Common myeloid progenitor, CD34-positive (primary cell): ENCODE data around the gene BCCIP. TPM values are rescaled to one million over a fixed set of nuclear protein-coding genes. Genes with fewer than 3 reads are reported as not detected.

Experiments
- CTCF ChIA-PET: fragments of 350-600 bp; sonication (Branson Sonifier 250); formaldehyde crosslinking; loops from one replicate; lab custom pipeline; 2021; ENCODE audit warnings: antibody characterized with exemption; lab: Charles Lee
- POLR2A ChIA-PET: fragments of 350-600 bp; sonication (Branson Sonifier 250); formaldehyde crosslinking; loops from one replicate; lab custom pipeline; 2021; ENCODE audit warnings: antibody characterized with exemption; lab: Charles Lee
- DNase-seq, 3 donors: peaks; one replicate each; pipeline versions ENCODE4 v3.0.0 to v3.0.0-alpha.2; 2013
- H3K27ac ChIP-seq, 2 experiments: 1 replicate in 1 of 2; 2 replicates in 1 of 2; pipeline ENCODE4 v1.7.0; 2013; ENCODE audit warnings: inconsistent platforms in 2 of 2, low read length in 2 of 2, mild to moderate bottlenecking in 2 of 2, low read depth in 1 of 2, moderate library complexity in 1 of 2; ENCODE audit not compliant: severe bottlenecking in 2 of 2, insufficient read depth in 1 of 2, poor library complexity in 1 of 2
- H3K27me3 ChIP-seq, 5 experiments: replicated peaks in 2 of 5; 1 replicate in 3 of 5; 2 replicates in 2 of 5; pipeline versions ENCODE4 v1.6.1 to v1.7.0; 2013; ENCODE audit warnings: low read length in 4 of 5, mild to moderate bottlenecking in 2 of 5, moderate library complexity in 2 of 5, inconsistent platforms in 1 of 5; ENCODE audit not compliant: insufficient read depth in 5 of 5, control insufficient read depth in 4 of 5
- H3K36me3 ChIP-seq, 4 experiments: 1 replicate in 2 of 4; 2 replicates in 2 of 4; pipeline versions ENCODE4 v1.6.1 to v1.7.0; 2013; ENCODE audit warnings: low read length in 3 of 4, control low read depth in 1 of 4, mild to moderate bottlenecking in 1 of 4; ENCODE audit not compliant: control insufficient read depth in 4 of 4, insufficient read depth in 4 of 4
- H3K4me1 ChIP-seq, 4 experiments: 1 replicate in 3 of 4; 2 replicates in 1 of 4; pipeline versions ENCODE4 v1.6.1 to v1.7.1; 2013; ENCODE audit warnings: low read length in 3 of 4, mild to moderate bottlenecking in 3 of 4, control low read depth in 1 of 4, inconsistent platforms in 1 of 4, moderate library complexity in 1 of 4; ENCODE audit not compliant: control insufficient read depth in 4 of 4, insufficient read depth in 4 of 4; ENCODE audit errors: control extremely low read depth in 1 of 4
- H3K4me3 ChIP-seq, 7 experiments: 1 replicate in 4 of 7; 2 replicates in 3 of 7; pipeline versions ENCODE4 v1.5.1 to v1.7.0; 2013; ENCODE audit warnings: mild to moderate bottlenecking in 7 of 7, low read length in 6 of 7, moderate library complexity in 6 of 7, inconsistent platforms in 2 of 7, low read depth in 2 of 7, control low read depth in 1 of 7; ENCODE audit not compliant: insufficient read depth in 4 of 7, control insufficient read depth in 1 of 7; ENCODE audit errors: extremely low read depth in 1 of 7
- H3K9me3 ChIP-seq, 5 experiments: 1 replicate in 4 of 5; 2 replicates in 1 of 5; pipeline versions ENCODE4 v1.6.1 to v1.7.1; 2013; ENCODE audit warnings: low read length in 4 of 5, mild to moderate bottlenecking in 2 of 5, inconsistent platforms in 1 of 5, low read depth in 1 of 5, moderate library complexity in 1 of 5; ENCODE audit not compliant: control insufficient read depth in 4 of 5, insufficient read depth in 2 of 5; ENCODE audit errors: control extremely low read depth in 1 of 5
- WGBS: methylation state at CpG from one replicate; pipeline ENCODE4 v1.1.5; 2013; ENCODE audit not compliant: insufficient coverage; 5-methylcytosine and 5-hydroxymethylcytosine counted together
- polyA plus RNA-seq: library from polyadenylated mRNA; unstranded; fragments of 120-200 nt; gene quantifications from one replicate; pipeline ENCODE4 v1.2.1, GENCODE V29; 2013

BCCIP gene
- polyA plus RNA-seq, result 62.2 TPM

DNA sequence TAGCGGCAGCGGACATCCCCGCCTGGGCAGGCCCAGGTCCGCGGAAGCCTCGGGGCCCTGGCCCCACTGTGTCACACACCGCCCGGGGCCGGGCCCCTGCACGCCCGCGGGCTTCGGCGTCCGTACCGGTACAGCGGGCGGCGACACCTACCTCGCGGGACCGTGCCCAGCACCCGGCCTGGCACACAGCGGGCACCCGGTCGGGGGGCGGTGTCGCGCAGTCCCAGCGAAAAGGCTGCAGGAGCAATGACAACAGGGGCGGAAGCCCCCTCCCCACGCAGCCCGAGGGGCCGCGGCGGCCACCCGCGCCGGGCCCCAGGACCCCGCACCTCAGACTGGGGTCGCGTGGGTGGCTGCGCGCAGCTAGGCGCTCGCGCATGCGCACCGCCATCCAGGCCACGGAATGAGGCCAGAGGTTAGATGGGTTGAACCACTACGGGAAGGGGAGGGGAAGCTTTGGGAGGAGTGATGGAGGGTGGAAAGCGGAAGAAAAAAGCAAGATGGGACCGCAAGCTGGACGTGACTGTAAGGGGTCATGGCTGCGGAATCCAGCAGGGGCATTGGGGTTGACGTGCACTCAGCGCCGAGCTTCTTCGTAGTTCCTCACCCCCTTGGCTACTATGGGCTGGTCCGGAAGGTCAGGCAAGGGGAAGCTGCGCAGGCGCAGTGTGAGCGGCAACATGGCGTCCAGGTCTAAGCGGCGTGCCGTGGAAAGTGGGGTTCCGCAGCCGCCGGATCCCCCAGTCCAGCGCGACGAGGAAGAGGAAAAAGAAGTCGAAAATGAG is at the start of gene BCCIP, which contains the start of gene UROS:
BCCIP (plus strand) TSS at position 669 of the 785 bp plus-strand sequence; CDS start at position 681, 12 bp downstream.
UROS (minus strand) TSS at position 381 of the 785 bp plus-strand sequence. CDS start 6,759 bp downstream, outside the sequence.
- H3K27ac ChIP-seq, result peak within 1 kb of the TSS; percentile 96 to 99
- POLR2A ChIA-PET, result no interaction called here
- WGBS, result 0% methylated on average over 74 of the region's 74 CpGs
- no peaks in the 10 kb centered on the region for H3K9me3 ChIP-seq
- no peaks in the 10 kb centered on the region for H3K27me3 ChIP-seq
- CTCF ChIA-PET, result interaction anchor here (1.5 kb wide), 1 partner anchor 8 kb away, joined by 6 read pairs; no protein-coding TSS in a partner anchor
- peak within 1 kb of the TSS; percentile 94 to 100 (median 98) for H3K4me3 ChIP-seq
- peak; percentile 92 to 96 (median 95) for DNase-seq
- H3K4me1 ChIP-seq, result peaks cover 9 to 28% (median 20%) of the 10 kb centered on the region in 4 experiments
- H3K36me3 ChIP-seq, result peaks cover 4 to 23% (median 10%) of the 10 kb centered on the region in 4 experiments

DNA sequence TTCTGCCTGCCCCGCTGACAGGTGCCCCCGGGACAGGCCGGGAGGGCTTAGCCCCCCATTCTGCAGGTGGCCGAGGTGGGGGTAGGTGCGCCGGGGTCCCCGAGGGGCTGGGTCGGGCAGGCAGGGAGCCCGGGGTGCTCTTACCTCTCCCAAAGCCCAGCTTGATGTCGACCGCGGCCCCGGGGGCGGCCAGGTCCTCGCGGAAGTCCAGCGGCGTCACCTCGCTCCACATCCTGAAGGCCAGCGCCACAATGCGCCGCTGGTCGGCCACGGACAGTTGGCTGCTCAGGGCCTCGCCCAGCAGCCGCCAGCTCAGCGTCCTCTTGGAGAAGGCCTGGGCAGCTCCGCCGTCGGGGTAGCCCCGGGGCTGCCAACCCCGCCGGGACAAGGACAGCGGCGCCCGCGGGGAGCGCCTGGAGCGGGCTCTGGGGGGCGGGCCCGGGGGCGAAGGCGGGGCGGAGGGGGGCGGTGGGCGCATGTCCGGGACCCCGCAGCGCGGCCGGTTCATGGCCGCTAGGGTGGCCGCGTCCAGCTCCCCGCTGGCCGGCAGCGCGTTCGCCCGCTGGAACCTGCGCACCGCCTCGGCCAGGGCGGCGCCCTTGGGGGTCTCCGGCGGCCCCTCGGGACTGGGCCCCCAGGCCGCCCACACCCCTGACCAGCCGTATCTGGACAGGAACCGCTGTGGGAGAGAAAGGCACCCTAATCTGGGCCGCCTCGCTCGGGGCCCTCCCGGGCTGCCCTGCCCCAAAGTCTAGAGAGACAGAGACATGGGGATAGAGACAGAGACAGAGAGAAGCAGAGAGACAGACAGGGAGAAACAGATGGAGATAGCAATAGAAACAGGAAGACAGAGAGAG is 49.4 kb upstream of the BCCIP start:
- DNase-seq, result no peak
- POLR2A ChIA-PET, result no interaction called here

DNA sequence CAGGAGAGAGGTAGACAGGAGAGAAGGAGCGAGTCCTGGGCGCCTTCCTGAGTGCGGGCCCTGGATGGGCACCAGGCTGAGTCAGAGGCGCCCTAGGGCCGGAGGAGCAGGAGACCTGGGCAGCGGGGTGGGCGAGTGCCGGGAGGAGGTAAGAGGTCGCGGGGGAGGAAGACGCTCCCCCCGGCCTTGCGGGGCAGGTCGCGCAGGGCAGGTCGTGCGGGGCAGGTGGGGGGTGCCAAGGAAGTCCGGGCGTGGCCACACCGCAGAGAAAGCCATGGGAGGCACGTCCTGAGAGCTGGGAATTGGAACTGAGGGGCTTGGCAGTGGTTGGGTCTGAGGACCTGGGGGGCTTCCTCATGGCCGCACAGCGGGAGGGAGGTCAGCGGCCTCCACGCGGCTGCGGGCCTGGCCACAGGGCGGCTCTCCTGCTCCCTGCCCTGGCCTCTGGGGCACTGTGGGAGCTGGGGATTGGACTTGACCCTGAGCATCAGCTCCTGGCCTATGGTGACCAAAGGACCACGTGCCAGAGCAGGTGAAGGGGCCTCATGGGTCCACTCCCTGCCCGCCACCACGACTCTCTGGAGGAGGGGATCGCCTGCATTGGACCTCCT is 48.7 kb upstream of the BCCIP start:
- Histone ChIP-seq H3K9me3 (peaks cover 0 to 1% (median 0%) of the 10 kb centered on the region in 5 experiments), H3K4me1 (no peaks in the 10 kb centered on the region), H3K4me3 (no peak overlapping the region), H3K27ac (no peak overlapping the region), H3K36me3 (no peaks in the 10 kb centered on the region), H3K27me3 (peaks cover 0 to 29% (median 0%) of the 10 kb centered on the region in 5 experiments)
- ChIA-PET POLR2A (no interaction called here), CTCF (no interaction called here)
- WGBS, result 90% methylated on average over 24 of the region's 32 CpGs
- no peak for DNase-seq

More for the DNA sequence above, 49.4 kb upstream of the BCCIP start:
- Histone ChIP-seq H3K4me3 (no peak overlapping the region), H3K27ac (no peak overlapping the region), H3K27me3 (peaks cover 0 to 29% (median 0%) of the 10 kb centered on the region in 5 experiments), H3K9me3 (no peaks in the 10 kb centered on the region), H3K4me1 (no peaks in the 10 kb centered on the region), H3K36me3 (peaks cover 0 to 6% (median 0%) of the 10 kb centered on the region in 4 experiments)
- 56% methylated on average over 59 of the region's 75 CpGs for WGBS
- CTCF ChIA-PET, result no interaction called here

DNA sequence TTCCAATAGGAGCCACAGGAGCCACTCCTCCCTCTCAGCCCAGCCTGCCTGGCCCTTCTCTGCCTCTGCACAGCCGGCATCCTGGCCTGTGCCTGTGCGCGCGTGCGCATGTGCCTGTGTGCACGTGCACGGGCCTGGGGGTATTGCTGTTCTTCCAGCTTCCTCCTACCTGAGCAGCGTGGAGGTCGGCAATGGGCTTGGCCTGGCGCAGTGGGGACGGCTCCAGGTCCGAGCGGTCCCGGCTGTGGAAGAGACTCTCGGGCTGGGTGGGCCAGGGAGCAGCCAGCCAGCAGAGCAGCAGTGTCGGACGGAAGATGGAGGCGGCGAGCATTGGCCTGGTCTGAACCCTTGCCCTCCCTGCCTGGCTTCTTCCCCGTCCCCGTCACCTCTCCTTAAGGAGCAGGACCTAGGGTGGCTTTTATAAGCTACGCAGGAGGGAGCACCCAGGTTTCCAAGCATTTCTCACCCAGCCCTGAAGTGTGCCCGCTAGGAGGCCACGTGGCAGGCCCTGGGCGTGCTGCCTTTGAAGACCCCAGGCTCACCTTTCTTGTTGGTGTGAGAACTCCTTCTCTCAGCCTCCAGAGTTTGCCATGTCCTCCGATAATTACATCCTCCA is 47.7 kb upstream of the BCCIP start, which contains the start of gene MMP21:
MMP21 (minus strand) TSS at position 331 of the 616 bp plus-strand sequence; CDS start at position 331, 0 bp downstream.
- WGBS, result 95% methylated on average over 25 of the region's 26 CpGs
- POLR2A ChIA-PET, result no interaction called here
- H3K9me3 ChIP-seq, result peaks cover 0 to 1% (median 0%) of the 10 kb centered on the region in 5 experiments
- H3K27ac ChIP-seq, result no peak within 1 kb of the TSS
- H3K36me3 ChIP-seq, result no peaks in the 10 kb centered on the region
- peaks cover 0 to 29% (median 0%) of the 10 kb centered on the region in 5 experiments for H3K27me3 ChIP-seq
- CTCF ChIA-PET, result no interaction called here
- no peaks in the 10 kb centered on the region for H3K4me1 ChIP-seq
- DNase-seq, result no peak
- no peak within 1 kb of the TSS for H3K4me3 ChIP-seq

DNA sequence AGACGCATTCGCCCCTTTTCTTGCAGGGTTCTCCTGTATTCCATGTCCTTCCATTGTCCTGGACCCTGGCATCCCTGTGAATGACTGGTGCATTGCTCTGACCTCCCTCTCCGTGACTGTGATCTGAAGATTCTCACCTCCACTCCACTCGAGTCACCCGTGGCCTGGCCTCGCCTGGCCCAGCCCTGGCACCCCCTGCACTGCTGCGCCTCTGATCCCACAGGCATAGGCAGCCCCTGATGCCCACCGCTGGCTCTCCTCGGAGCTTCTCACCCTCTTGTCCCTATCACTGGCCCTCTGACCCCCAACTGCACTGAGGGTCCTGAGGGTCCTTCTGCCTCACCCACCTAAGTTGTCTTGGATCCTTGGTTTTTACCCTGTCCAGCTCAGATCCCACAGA is 45.5 kb upstream of the BCCIP start:
- Histone ChIP-seq H3K27me3 (peaks cover 0 to 28% (median 0%) of the 10 kb centered on the region in 5 experiments), H3K4me3 (no peak overlapping the region), H3K36me3 (peaks cover 0 to 2% (median 0%) of the 10 kb centered on the region in 4 experiments), H3K4me1 (no peaks in the 10 kb centered on the region), H3K9me3 (peaks cover 0 to 1% (median 0%) of the 10 kb centered on the region in 5 experiments), H3K27ac (no peak overlapping the region)
- ChIA-PET CTCF (no interaction called here), POLR2A (no interaction called here)
- DNase-seq, result no peak
- 99% methylated on average over 9 of the region's 9 CpGs for WGBS

DNA sequence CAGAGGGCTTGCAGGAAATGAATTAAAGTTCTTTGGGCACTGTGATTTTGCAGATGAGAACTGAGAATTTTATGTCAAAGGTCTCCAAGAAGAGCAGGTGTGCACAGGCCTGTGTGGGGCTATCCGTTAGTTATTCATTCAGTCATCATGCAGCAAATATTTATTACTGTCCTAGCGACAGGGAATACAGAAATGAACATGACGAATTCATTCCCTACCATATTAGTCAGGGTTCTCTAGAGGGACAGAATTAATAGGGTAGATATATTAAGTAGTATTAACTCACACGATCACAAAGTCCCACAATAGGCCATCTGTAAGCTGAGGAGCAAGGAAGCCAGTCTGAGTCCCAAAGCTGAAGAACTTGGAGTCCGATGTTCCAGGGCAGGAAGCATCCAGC is 44.8 kb upstream of the BCCIP start:
- no peak for DNase-seq
- ChIA-PET CTCF (no interaction called here), POLR2A (no interaction called here)
- Histone ChIP-seq H3K27me3 (peaks cover 0 to 20% (median 0%) of the 10 kb centered on the region in 5 experiments), H3K9me3 (peaks cover 0 to 1% (median 0%) of the 10 kb centered on the region in 5 experiments), H3K4me1 (no peaks in the 10 kb centered on the region), H3K4me3 (no peak overlapping the region), H3K36me3 (peaks cover 0 to 3% (median under 1%) of the 10 kb centered on the region in 4 experiments), H3K27ac (no peak overlapping the region)
- 100% methylated on average over 1 of the region's 5 CpGs for WGBS
